SU-DHL-6 (cell line): Measurements from ENCODE around the gene LUM.

ENCODE experiments used
- CTCF ChIP-seq: fragments of 200-600 bp; sonication (generic); IDR thresholded peaks from one replicate; pipeline ENCODE4 v1.5.1; 2017; ENCODE audit warnings: antibody characterized with exemption, mild to moderate bottlenecking, low read length, moderate library complexity; ENCODE audit not compliant: insufficient read depth, poor library complexity, severe bottlenecking
- EZH2phosphoT487 ChIP-seq: fragments of 200-600 bp; sonication (generic), shearing (Covaris generic); conservative IDR thresholded peaks from 2 replicates; pipeline ENCODE4 v1.6.1; 2018; ENCODE audit warnings: mild to moderate bottlenecking, antibody characterized with exemption, low read length, moderate library complexity, mixed read lengths

GRCh38 chr12:91070936-91071335 lies 40.4 kb downstream of the LUM start:
- TF ChIP-seq CTCF (no peak), EZH2phosphoT487 (no peak)
